Endothelial cell of umbilical vein (primary cell): ENCODE data around the gene SCAND1. TPM values are rescaled to one million over a fixed set of nuclear protein-coding genes. Genes with fewer than 3 reads are reported as not detected.

Source experiments
- BruUV-seq: library from RNA; stranded (reverse); fragments of 400-500 nt; replicated peaks from 2 replicates; lab custom pipeline; 2021; lab: Mats Ljungman, UMichigan
- CTCF ChIA-PET: fragments of 300-600, 350-600 bp; sonication (Branson Sonifier 250); formaldehyde crosslinking; loops from one replicate; lab custom pipeline; 2021; ENCODE audit warnings: antibody characterized with exemption, inconsistent platforms; lab: Charles Lee
- POLR2A ChIA-PET: fragments of 300-600, 350-600 bp; sonication (Branson Sonifier 250); formaldehyde crosslinking; loops from one replicate; lab custom pipeline; 2021; ENCODE audit warnings: antibody characterized with exemption, inconsistent platforms; lab: Charles Lee
- DNase-seq: peaks from one replicate; pipeline ENCODE4 v3.0.0-alpha.2; 2011; ENCODE audit warnings: low read depth, low spot score
- FAIRE-seq: peaks from 2 replicates; lab custom pipeline; 2011; peaks lifted over from hg19 to GRCh38; lab: Jason Lieb, UNC
- H2AFZ ChIP-seq: 2 replicates; pipeline ENCODE4 v1.6.0; 2012; ENCODE audit warnings: low read depth, low read length, control low read depth, inconsistent platforms
- H3K27ac ChIP-seq: 2 replicates; pipeline ENCODE4 v1.5.1; 2011; ENCODE audit warnings: low read depth, mild to moderate bottlenecking, control low read depth, low read length, moderate library complexity; ENCODE audit not compliant: insufficient read depth
- H3K27me3 ChIP-seq, 2 experiments: 2 replicates each; pipeline versions ENCODE4 v1.6.0 to v1.6.1; 2011; ENCODE audit warnings: low read length in 2 of 2, mixed read lengths in 1 of 2; ENCODE audit not compliant: control insufficient read depth in 2 of 2, insufficient read depth in 2 of 2
- H3K36me3 ChIP-seq, 2 experiments: 2 replicates in 1 of 2; 3 replicates in 1 of 2; pipeline ENCODE4 v1.5.1; 2011; ENCODE audit warnings: low read length in 2 of 2, mild to moderate bottlenecking in 1 of 2, moderate library complexity in 1 of 2; ENCODE audit not compliant: control insufficient read depth in 2 of 2, insufficient read depth in 2 of 2; ENCODE audit errors: extremely low read depth in 1 of 2
- H3K4me1 ChIP-seq: 3 replicates; pipeline ENCODE4 v1.5.1; 2011; ENCODE audit warnings: mild to moderate bottlenecking, low read length; ENCODE audit not compliant: control insufficient read depth, insufficient read depth; ENCODE audit errors: extremely low read depth
- H3K4me2 ChIP-seq: 2 replicates; pipeline ENCODE4 v1.6.1; 2011; ENCODE audit warnings: low read length, control low read depth, mixed read lengths; ENCODE audit not compliant: insufficient read depth
- H3K4me3 ChIP-seq, 3 experiments: fragments of 200-600 bp in 1 of 3; sonication (generic), shearing (Covaris generic) in 1 of 3; replicated peaks in 1 of 3; 2 replicates each; pipeline ENCODE4 v1.5.1; 2011 to 2016; ENCODE audit warnings: control low read depth in 3 of 3, low read length in 3 of 3, mild to moderate bottlenecking in 2 of 3, inconsistent platforms in 1 of 3, low read depth in 1 of 3, moderate library complexity in 1 of 3; ENCODE audit not compliant: insufficient read depth in 1 of 3
- H3K79me2 ChIP-seq: 2 replicates; pipeline ENCODE4 v1.6.0; 2012; ENCODE audit warnings: low read length, inconsistent platforms; ENCODE audit not compliant: control insufficient read depth, insufficient read depth
- H3K9ac ChIP-seq: replicated peaks from 2 replicates; pipeline ENCODE3; 2011; ENCODE audit warnings: low read length, control low read depth; ENCODE audit not compliant: insufficient read depth; ENCODE audit errors: extremely low read depth
- H3K9me1 ChIP-seq: replicated peaks from 3 replicates; pipeline ENCODE4 v1.6.0; 2011; ENCODE audit warnings: mild to moderate bottlenecking, low read length; ENCODE audit not compliant: control insufficient read depth, insufficient read depth; ENCODE audit errors: extremely low read depth
- H3K9me3 ChIP-seq: replicated peaks from 2 replicates; pipeline ENCODE4 v1.5.1; 2012; ENCODE audit warnings: low read length, inconsistent platforms; ENCODE audit not compliant: control insufficient read depth, insufficient read depth
- H4K20me1 ChIP-seq: replicated peaks from 2 replicates; pipeline ENCODE3; 2011; ENCODE audit warnings: mild to moderate bottlenecking, low read length; ENCODE audit not compliant: control insufficient read depth, insufficient read depth; ENCODE audit errors: extremely low read depth
- EZH2 ChIP-seq: IDR thresholded peaks from 2 replicates; pipeline ENCODE4 v1.6.1; 2012; ENCODE audit warnings: borderline replicate concordance, low read depth, mild to moderate bottlenecking, moderate library complexity, low read length, inconsistent platforms; ENCODE audit not compliant: severe bottlenecking
- FOS ChIP-seq: IDR thresholded peaks from 2 replicates; pipeline ENCODE4 v1.6.1; 2011; ENCODE audit warnings: mild to moderate bottlenecking, low read length, moderate library complexity, borderline replicate concordance; ENCODE audit not compliant: insufficient read depth
- GATA2 ChIP-seq: IDR thresholded peaks from 2 replicates; pipeline ENCODE4 v1.7.0; 2011; ENCODE audit warnings: low read depth, mild to moderate bottlenecking, moderate library complexity, mixed read lengths, low read length; ENCODE audit not compliant: insufficient read length, insufficient read depth
- JUN ChIP-seq: IDR thresholded peaks from 2 replicates; pipeline ENCODE4 v1.6.1; 2011; ENCODE audit warnings: borderline replicate concordance, low read depth; ENCODE audit not compliant: insufficient read length, insufficient read depth
- MYC ChIP-seq: IDR thresholded peaks from one replicate; pipeline ENCODE4 v1.6.1; 2011; ENCODE audit warnings: mild to moderate bottlenecking, low read depth, low read length
- POLR2A ChIP-seq: IDR thresholded peaks from 2 replicates; pipeline ENCODE4 v1.6.1; 2012; ENCODE audit warnings: low read depth, mild to moderate bottlenecking, control low read depth, low read length
- POLR2AphosphoS5 ChIP-seq: IDR thresholded peaks from 2 replicates; pipeline ENCODE4 v1.6.1; 2012; ENCODE audit warnings: low read depth, mild to moderate bottlenecking, control low read depth, low read length, moderate library complexity; ENCODE audit not compliant: insufficient read depth
- dilution Hi-C: fragments of 300-500 bp; cut with MboI; formaldehyde crosslinking; loops from one replicate; pipeline ENCODE4 v1.15.0; 2019; ENCODE audit warnings: low sequenced_read_pairs; ENCODE audit not compliant: extremely low pct_ligation_motif_present
- intact Hi-C: fragments of 100-400 bp; cut with micrococcal nuclease; formaldehyde crosslinking; loops from one replicate; pipeline ENCODE4 v1.10.0; 2022
- polyA plus RNA-seq, 4 experiments: library from polyadenylated mRNA; depleted of rRNA in 3 of 4; stranded (reverse) in 3 of 4; unstranded in 1 of 4; fragments of >200 nt; gene quantifications; 2 replicates each; pipeline versions ENCODE4 v1.2.1 to v1.2.3, GENCODE V29; 2011 to 2012; ENCODE audit warnings: missing spikeins in 1 of 4
- total RNA-seq: library from RNA; stranded (reverse); gene quantifications from 2 replicates; pipeline ENCODE4 v1.2.3, GENCODE V29; 2021
- TF ChIP-seq, protein P1 (sequence below): IDR thresholded peaks from 2 replicates; pipeline ENCODE4 v1.6.1; 2011; ENCODE audit not compliant: insufficient read depth, insufficient read length
- TF ChIP-seq, protein P2 (sequence below), 2 donors: IDR thresholded peaks; 1 replicate in 1 of 2; 2 replicates in 1 of 2; pipeline ENCODE4 v1.5.1; 2011; ENCODE audit warnings: low read length in 2 of 2, mild to moderate bottlenecking in 2 of 2, moderate library complexity in 2 of 2, control low read depth in 1 of 2, inconsistent platforms in 1 of 2, low read depth in 1 of 2; ENCODE audit not compliant: insufficient read depth in 1 of 2; ENCODE audit errors: extremely low read depth in 1 of 2

The SCAND1 gene
- total and polyA plus RNA-seq, 2 donors (not counting 3 experiments of a cell fraction or from before 2014, with no cell fraction given): 83.5 to 85.7 TPM

DNA sequence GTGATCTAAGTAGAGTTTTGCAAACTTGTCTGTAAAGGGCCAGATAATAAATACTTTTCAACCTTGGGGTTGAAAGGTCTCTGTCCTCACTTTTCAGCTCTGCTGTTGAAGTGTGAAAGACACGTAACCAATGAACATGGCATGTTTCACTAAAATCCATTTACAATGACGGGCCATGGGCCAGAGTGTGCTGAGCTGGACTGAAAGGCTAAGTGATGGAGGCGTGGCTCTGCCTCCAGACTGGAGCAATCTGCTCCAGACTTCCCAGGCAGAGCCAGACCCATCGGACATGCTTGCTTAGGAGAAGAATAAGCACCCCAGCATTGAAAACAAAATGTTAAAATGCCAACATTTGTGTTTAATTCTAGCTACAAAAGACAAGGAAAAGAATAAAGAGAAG, 41.4 kb downstream of the SCAND1 start:
- FAIRE-seq (no peak), DNase-seq (no peak)
- Histone ChIP-seq H3K4me2 (no peak overlapping the region), H2AFZ (no peak overlapping the region), H3K9ac (no peak overlapping the region), H3K4me1 (no peaks in the 10 kb centered on the region), H4K20me1 (no peaks in the 10 kb centered on the region), H3K27me3 (no peaks in the 10 kb centered on the region), H3K79me2 (no peaks in the 10 kb centered on the region), H3K9me1 (no peaks in the 10 kb centered on the region), H3K36me3 (peaks cover 7 to 21% of the 10 kb centered on the region in 2 experiments), H3K9me3 (no peaks in the 10 kb centered on the region), H3K4me3 (no peak overlapping the region), H3K27ac (no peak overlapping the region)
- intact Hi-C loops: no loop called here
- no TSS peak for BruUV-seq
- POLR2A ChIA-PET: no interaction called here
- CTCF ChIA-PET: no interaction called here
- no peak for TF ChIP-seq MYC
- TF ChIP-seq POLR2A: no peak
- TF ChIP-seq JUN: no peak
- no peak for TF ChIP-seq EZH2
- no peak for TF ChIP-seq GATA2
- no peak for TF ChIP-seq FOS
- TF ChIP-seq, protein P1, sequence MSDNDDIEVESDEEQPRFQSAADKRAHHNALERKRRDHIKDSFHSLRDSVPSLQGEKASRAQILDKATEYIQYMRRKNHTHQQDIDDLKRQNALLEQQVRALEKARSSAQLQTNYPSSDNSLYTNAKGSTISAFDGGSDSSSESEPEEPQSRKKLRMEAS: no peak
- TF ChIP-seq, protein P2, sequence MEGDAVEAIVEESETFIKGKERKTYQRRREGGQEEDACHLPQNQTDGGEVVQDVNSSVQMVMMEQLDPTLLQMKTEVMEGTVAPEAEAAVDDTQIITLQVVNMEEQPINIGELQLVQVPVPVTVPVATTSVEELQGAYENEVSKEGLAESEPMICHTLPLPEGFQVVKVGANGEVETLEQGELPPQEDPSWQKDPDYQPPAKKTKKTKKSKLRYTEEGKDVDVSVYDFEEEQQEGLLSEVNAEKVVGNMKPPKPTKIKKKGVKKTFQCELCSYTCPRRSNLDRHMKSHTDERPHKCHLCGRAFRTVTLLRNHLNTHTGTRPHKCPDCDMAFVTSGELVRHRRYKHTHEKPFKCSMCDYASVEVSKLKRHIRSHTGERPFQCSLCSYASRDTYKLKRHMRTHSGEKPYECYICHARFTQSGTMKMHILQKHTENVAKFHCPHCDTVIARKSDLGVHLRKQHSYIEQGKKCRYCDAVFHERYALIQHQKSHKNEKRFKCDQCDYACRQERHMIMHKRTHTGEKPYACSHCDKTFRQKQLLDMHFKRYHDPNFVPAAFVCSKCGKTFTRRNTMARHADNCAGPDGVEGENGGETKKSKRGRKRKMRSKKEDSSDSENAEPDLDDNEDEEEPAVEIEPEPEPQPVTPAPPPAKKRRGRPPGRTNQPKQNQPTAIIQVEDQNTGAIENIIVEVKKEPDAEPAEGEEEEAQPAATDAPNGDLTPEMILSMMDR (IDR thresholded peaks at IDR 0.05; ENCODE audit: extremely low read depth in 1 of 2, insufficient read depth in 1 of 2, low read depth in 1 of 2, low read length in 2 of 2): no peak
- no peak for TF ChIP-seq POLR2AphosphoS5
- dilution Hi-C loops: no loop called here
